HL-60 (cell line): ENCODE data around the gene ACOT13.

ENCODE experiments used
- POLR2AphosphoS5 ChIP-seq: IDR thresholded peaks from 2 replicates; pipeline ENCODE4 v1.6.1; 2012; ENCODE audit warnings: low read depth
- TF ChIP-seq, protein P1 (sequence below): IDR thresholded peaks from one replicate; pipeline ENCODE4 v1.5.1; 2011; ENCODE audit warnings: low read length, control low read depth, inconsistent platforms; ENCODE audit not compliant: insufficient read depth
- TF ChIP-seq, protein P2 (sequence below): IDR thresholded peaks from 2 replicates; pipeline ENCODE4 v1.6.1; 2012; ENCODE audit warnings: low read depth; ENCODE audit not compliant: insufficient replicate concordance

DNA sequence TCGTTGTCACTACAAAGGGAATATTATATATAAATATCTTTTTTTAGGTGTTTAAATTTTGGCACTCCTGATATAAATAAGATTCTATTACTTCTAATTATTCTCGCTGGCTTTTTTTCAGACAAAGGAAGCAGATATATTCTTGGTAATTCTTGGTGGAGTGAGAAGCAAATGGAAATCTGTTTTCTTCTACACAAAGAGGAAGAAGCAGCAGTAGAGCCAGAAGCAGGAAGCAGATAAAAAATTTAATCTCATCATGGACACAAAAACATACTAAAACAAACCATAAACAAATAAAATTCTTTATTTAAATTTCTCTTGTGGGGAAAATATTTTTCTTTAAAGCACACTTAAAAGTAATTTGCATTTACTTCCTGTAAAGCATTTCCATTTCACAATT, 17.2 kb upstream of the ACOT13 start:
- TF ChIP-seq, protein P1, sequence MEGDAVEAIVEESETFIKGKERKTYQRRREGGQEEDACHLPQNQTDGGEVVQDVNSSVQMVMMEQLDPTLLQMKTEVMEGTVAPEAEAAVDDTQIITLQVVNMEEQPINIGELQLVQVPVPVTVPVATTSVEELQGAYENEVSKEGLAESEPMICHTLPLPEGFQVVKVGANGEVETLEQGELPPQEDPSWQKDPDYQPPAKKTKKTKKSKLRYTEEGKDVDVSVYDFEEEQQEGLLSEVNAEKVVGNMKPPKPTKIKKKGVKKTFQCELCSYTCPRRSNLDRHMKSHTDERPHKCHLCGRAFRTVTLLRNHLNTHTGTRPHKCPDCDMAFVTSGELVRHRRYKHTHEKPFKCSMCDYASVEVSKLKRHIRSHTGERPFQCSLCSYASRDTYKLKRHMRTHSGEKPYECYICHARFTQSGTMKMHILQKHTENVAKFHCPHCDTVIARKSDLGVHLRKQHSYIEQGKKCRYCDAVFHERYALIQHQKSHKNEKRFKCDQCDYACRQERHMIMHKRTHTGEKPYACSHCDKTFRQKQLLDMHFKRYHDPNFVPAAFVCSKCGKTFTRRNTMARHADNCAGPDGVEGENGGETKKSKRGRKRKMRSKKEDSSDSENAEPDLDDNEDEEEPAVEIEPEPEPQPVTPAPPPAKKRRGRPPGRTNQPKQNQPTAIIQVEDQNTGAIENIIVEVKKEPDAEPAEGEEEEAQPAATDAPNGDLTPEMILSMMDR = no peak
- no peak for TF ChIP-seq POLR2AphosphoS5
- TF ChIP-seq, protein P2, sequence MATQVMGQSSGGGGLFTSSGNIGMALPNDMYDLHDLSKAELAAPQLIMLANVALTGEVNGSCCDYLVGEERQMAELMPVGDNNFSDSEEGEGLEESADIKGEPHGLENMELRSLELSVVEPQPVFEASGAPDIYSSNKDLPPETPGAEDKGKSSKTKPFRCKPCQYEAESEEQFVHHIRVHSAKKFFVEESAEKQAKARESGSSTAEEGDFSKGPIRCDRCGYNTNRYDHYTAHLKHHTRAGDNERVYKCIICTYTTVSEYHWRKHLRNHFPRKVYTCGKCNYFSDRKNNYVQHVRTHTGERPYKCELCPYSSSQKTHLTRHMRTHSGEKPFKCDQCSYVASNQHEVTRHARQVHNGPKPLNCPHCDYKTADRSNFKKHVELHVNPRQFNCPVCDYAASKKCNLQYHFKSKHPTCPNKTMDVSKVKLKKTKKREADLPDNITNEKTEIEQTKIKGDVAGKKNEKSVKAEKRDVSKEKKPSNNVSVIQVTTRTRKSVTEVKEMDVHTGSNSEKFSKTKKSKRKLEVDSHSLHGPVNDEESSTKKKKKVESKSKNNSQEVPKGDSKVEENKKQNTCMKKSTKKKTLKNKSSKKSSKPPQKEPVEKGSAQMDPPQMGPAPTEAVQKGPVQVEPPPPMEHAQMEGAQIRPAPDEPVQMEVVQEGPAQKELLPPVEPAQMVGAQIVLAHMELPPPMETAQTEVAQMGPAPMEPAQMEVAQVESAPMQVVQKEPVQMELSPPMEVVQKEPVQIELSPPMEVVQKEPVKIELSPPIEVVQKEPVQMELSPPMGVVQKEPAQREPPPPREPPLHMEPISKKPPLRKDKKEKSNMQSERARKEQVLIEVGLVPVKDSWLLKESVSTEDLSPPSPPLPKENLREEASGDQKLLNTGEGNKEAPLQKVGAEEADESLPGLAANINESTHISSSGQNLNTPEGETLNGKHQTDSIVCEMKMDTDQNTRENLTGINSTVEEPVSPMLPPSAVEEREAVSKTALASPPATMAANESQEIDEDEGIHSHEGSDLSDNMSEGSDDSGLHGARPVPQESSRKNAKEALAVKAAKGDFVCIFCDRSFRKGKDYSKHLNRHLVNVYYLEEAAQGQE = no peak
